IMR-90 (cell line): ENCODE results near the gene EVX1. TPM values are rescaled to one million over a fixed set of nuclear protein-coding genes. Genes with fewer than 3 reads are reported as not detected.

ENCODE experiments used
- ATAC-seq: fragments of 200-7000 bp; cut with Tn5 transposase; 2 replicates; pipeline ENCODE4 v1.9.1; 2020; ENCODE audit warnings: low read depth, mild to moderate bottlenecking, moderate library complexity
- BruUV-seq: library from RNA; stranded (reverse); fragments of 400-500 nt; replicated peaks from 2 replicates; lab custom pipeline; 2021; lab: Mats Ljungman, UMichigan
- CTCF ChIA-PET: fragments of 300-600 bp; formaldehyde crosslinking; extraction: SDS; loops from one replicate; lab custom pipeline; 2021; ENCODE audit warnings: antibody characterized with exemption; lab: Yijun Ruan, JAX
- POLR2A ChIA-PET: fragments of 300-600 bp; sonication (Branson Sonifier 250); formaldehyde crosslinking; loops from one replicate; lab custom pipeline; 2022; ENCODE audit warnings: antibody characterized with exemption; ENCODE audit not compliant: unreplicated experiment; lab: Charles Lee
- DNase-seq: peaks from one replicate; pipeline ENCODE4 v3.0.0; 2013
- H2AFZ ChIP-seq: replicated peaks from 2 replicates; pipeline ENCODE3; 2013; ENCODE audit warnings: low read length, mild to moderate bottlenecking; ENCODE audit not compliant: poor library complexity
- H2AK5ac ChIP-seq: 2 replicates; pipeline ENCODE4 v1.6.1; 2013; ENCODE audit warnings: low read depth, low read length, inconsistent platforms
- H2AK9ac ChIP-seq: replicated peaks from 2 replicates; pipeline ENCODE3; 2013; ENCODE audit warnings: mild to moderate bottlenecking, low read depth, low read length, moderate library complexity; ENCODE audit not compliant: poor library complexity
- H2BK120ac ChIP-seq: 2 replicates; pipeline ENCODE4 v1.6.1; 2013; ENCODE audit warnings: low read depth, low read length, inconsistent platforms
- H2BK15ac ChIP-seq: 3 replicates; pipeline ENCODE4 v1.6.1; 2013; ENCODE audit warnings: low read depth, low read length, inconsistent platforms
- H2BK20ac ChIP-seq: 2 replicates; pipeline ENCODE4 v1.6.1; 2013; ENCODE audit warnings: low read depth, mild to moderate bottlenecking, inconsistent platforms, low read length, moderate library complexity
- H2BK5ac ChIP-seq: 2 replicates; pipeline ENCODE4 v1.6.1; 2013; ENCODE audit warnings: mild to moderate bottlenecking, low read depth, low read length, inconsistent platforms; ENCODE audit not compliant: poor library complexity, severe bottlenecking
- H3K14ac ChIP-seq: replicated peaks from 2 replicates; pipeline ENCODE4 v1.6.1; 2013; ENCODE audit warnings: low read depth, low read length, inconsistent platforms
- H3K18ac ChIP-seq: 2 replicates; pipeline ENCODE4 v1.6.1; 2013; ENCODE audit warnings: low read depth, low read length, control low read depth
- H3K23ac ChIP-seq: 2 replicates; pipeline ENCODE4 v1.6.1; 2013; ENCODE audit warnings: low read depth, low read length, inconsistent platforms
- H3K27ac ChIP-seq: 2 replicates; pipeline ENCODE4 v1.5.1; 2013; ENCODE audit warnings: mild to moderate bottlenecking, control low read depth, low read length; ENCODE audit not compliant: insufficient read depth
- H3K27me3 ChIP-seq: 2 replicates; pipeline ENCODE4 v1.6.1; 2013; ENCODE audit warnings: low read length; ENCODE audit not compliant: control insufficient read depth, insufficient read depth
- H3K36me3 ChIP-seq: 2 replicates; pipeline ENCODE4 v1.6.1; 2013; ENCODE audit warnings: low read length, mixed read lengths; ENCODE audit not compliant: control insufficient read depth, insufficient read depth
- H3K4ac ChIP-seq: 2 replicates; pipeline ENCODE4 v1.6.1; 2013; ENCODE audit warnings: low read depth, low read length, inconsistent platforms
- H3K4me1 ChIP-seq: 2 replicates; pipeline ENCODE4 v1.6.1; 2013; ENCODE audit warnings: low read length, mixed read lengths; ENCODE audit not compliant: control insufficient read depth, insufficient read depth
- H3K4me2 ChIP-seq: 2 replicates; pipeline ENCODE4 v1.6.1; 2013; ENCODE audit warnings: low read depth, mild to moderate bottlenecking, control low read depth, low read length, moderate library complexity
- H3K4me3 ChIP-seq: 2 replicates; pipeline ENCODE4 v1.5.1; 2013; ENCODE audit warnings: low read depth, mild to moderate bottlenecking, control low read depth, low read length, moderate library complexity; ENCODE audit not compliant: insufficient read depth
- H3K56ac ChIP-seq: 2 replicates; pipeline ENCODE4 v1.6.1; 2013; ENCODE audit warnings: low read length, inconsistent platforms; ENCODE audit not compliant: insufficient read depth; ENCODE audit errors: extremely low read depth
- H3K79me1 ChIP-seq, 2 experiments: 2 replicates each; pipeline ENCODE4 v1.6.1; 2013; ENCODE audit warnings: low read length in 2 of 2, inconsistent platforms in 1 of 2, low read depth in 1 of 2
- H3K9ac ChIP-seq: 2 replicates; pipeline ENCODE4 v1.6.1; 2013; ENCODE audit warnings: low read depth, low read length, control low read depth
- H3K9me1 ChIP-seq: 2 replicates; pipeline ENCODE4 v1.6.1; 2013; ENCODE audit warnings: low read length, inconsistent platforms; ENCODE audit not compliant: insufficient read depth
- H3K9me3 ChIP-seq: 2 replicates; pipeline ENCODE4 v1.6.1; 2013; ENCODE audit warnings: low read length; ENCODE audit not compliant: control insufficient read depth, insufficient read depth
- H4K20me1 ChIP-seq: 2 replicates; pipeline ENCODE4 v1.6.1; 2013; ENCODE audit warnings: low read length, inconsistent platforms; ENCODE audit not compliant: insufficient read depth
- H4K5ac ChIP-seq: 2 replicates; pipeline ENCODE4 v1.6.1; 2013; ENCODE audit warnings: mild to moderate bottlenecking, low read depth, low read length, control low read depth
- H4K8ac ChIP-seq, 2 experiments: 2 replicates each; pipeline ENCODE4 v1.6.1; 2013; ENCODE audit warnings: low read depth in 2 of 2, low read length in 2 of 2, control low read depth in 1 of 2, inconsistent platforms in 1 of 2
- H4K91ac ChIP-seq: 2 replicates; pipeline ENCODE4 v1.6.1; 2013; ENCODE audit warnings: low read depth, low read length, inconsistent platforms; ENCODE audit not compliant: insufficient read depth
- CHD1 ChIP-seq: IDR thresholded peaks from 2 replicates; pipeline ENCODE4 v1.6.1; 2012; ENCODE audit warnings: low read depth, low read length, improper control_type of control experiment
- FOS ChIP-seq: fragments of 150-350 bp; IDR thresholded peaks from 2 replicates; pipeline ENCODE4 v1.6.1; 2016; ENCODE audit warnings: low read depth, low read length
- MAFK ChIP-seq: IDR thresholded peaks from 2 replicates; pipeline ENCODE4 v1.6.1; 2012; ENCODE audit warnings: low read depth, low read length, improper control_type of control experiment
- MAZ ChIP-seq: IDR thresholded peaks from 2 replicates; pipeline ENCODE4 v1.6.1; 2012; ENCODE audit warnings: low read depth, mild to moderate bottlenecking, low read length, improper control_type of control experiment, moderate library complexity, borderline replicate concordance
- MXI1 ChIP-seq: IDR thresholded peaks from 2 replicates; pipeline ENCODE4 v1.6.1; 2012; ENCODE audit warnings: low read depth, mild to moderate bottlenecking, low read length, moderate library complexity, borderline replicate concordance
- NFE2L2 ChIP-seq: fragments of 150-350 bp; IDR thresholded peaks from 2 replicates; pipeline ENCODE4 v1.6.1; 2016; ENCODE audit warnings: low read depth, mild to moderate bottlenecking, low read length
- RCOR1 ChIP-seq: IDR thresholded peaks from 2 replicates; pipeline ENCODE4 v1.6.1; 2012; ENCODE audit warnings: mild to moderate bottlenecking, low read length, improper control_type of control experiment; ENCODE audit not compliant: insufficient replicate concordance
- RFX5 ChIP-seq: IDR thresholded peaks from 2 replicates; pipeline ENCODE4 v1.8.0; 2012; ENCODE audit warnings: low read depth, mild to moderate bottlenecking, low read length, moderate library complexity
- WGBS, 2 experiments: methylation state at CpG; one replicate each; pipeline versions ENCODE4 v1.1.5 to v1.1.7; 2013; ENCODE audit warnings: missing lambda C conversion rate in 2 of 2; ENCODE audit not compliant: insufficient read length in 1 of 2; ENCODE audit errors: extremely low coverage in 2 of 2; 5-methylcytosine and 5-hydroxymethylcytosine counted together
- dilution Hi-C: fragments of 300-500 bp; cut with HindIII; formaldehyde crosslinking; loops from one replicate; pipeline ENCODE4 v1.14.3; 2018; ENCODE audit warnings: low sequenced_read_pairs; ENCODE audit not compliant: unreplicated experiment
- in situ Hi-C: fragments of 300-500 bp; cut with MboI; formaldehyde crosslinking; loops from 3 replicates; pipeline ENCODE4 v1.14.3; 2019; ENCODE audit warnings: low sequenced_read_pairs, inconsistent platforms, mixed read lengths
- intact Hi-C: fragments of 100-400 bp; cut with micrococcal nuclease; formaldehyde crosslinking; loops from 2 replicates; pipeline ENCODE4 v1.10.0; 2022
- polyA plus RNA-seq, 3 experiments: library from polyadenylated mRNA; depleted of rRNA; stranded (reverse); fragments of >200 nt; gene quantifications; 2 replicates each; pipeline ENCODE4 v1.2.3, GENCODE V29; 2012; ENCODE audit warnings: low replicate concordance in 1 of 3
- total RNA-seq: library from RNA; depleted of rRNA; stranded (reverse); fragments of >200 nt; gene quantifications from 2 replicates; pipeline ENCODE4 v1.2.3, GENCODE V29; 2012
- TF ChIP-seq, protein P1 (sequence below): fragments of 150-350 bp; IDR thresholded peaks from 2 replicates; pipeline ENCODE4 v1.6.1; 2017; ENCODE audit warnings: mild to moderate bottlenecking, antibody characterized with exemption, low read length, low read depth
- TF ChIP-seq, protein P2 (sequence below): conservative IDR thresholded peaks from 2 replicates; pipeline ENCODE4 v1.5.1; 2012; ENCODE audit warnings: mild to moderate bottlenecking, low read depth, low read length, improper control_type of control experiment

Gene EVX1
- total and polyA plus RNA-seq, 2 of the 4 experiments (the other 2 are of a cell fraction) = not detected

GRCh38 chr7:27193335-27194001 is 49.1 kb upstream of the EVX1 start:
- H3K9ac ChIP-seq = no peak overlapping the region
- no peak overlapping the region for H3K27ac ChIP-seq
- dilution Hi-C loops (no loop called here), intact Hi-C loops (loop anchor here (10.0 kb wide), 4 partner anchors 551 to 1911 kb away; partner anchors contain the start of gene TAX1BP1), in situ Hi-C loops (loop anchor here (10.0 kb wide), 1 partner anchor 881 kb away; no protein-coding TSS in a partner anchor)
- no peaks in the 10 kb centered on the region for H3K79me1 ChIP-seq
- DNase-seq = no peak
- peaks cover 4% of the 10 kb centered on the region; the same call in 1 of the 2 replicates for H4K20me1 ChIP-seq
- 22% methylated on average over 15 of the region's 29 CpGs; no CpG with 5 or more reads in 1 of the 2 experiments for WGBS, 2 experiments
- H3K9me1 ChIP-seq = no peaks in the 10 kb centered on the region
- no peak overlapping the region for H4K5ac ChIP-seq
- H3K23ac ChIP-seq = 0 out of 2 replicates have a peak overlapping the region, but pooled peaks have one; percentile 3
- ChIA-PET POLR2A (no interaction called here), CTCF (interaction anchor here (1.3 kb wide), 1 partner anchor 581 kb away, joined by 3 read pairs; no protein-coding TSS in a partner anchor)
- BruUV-seq = no TSS peak
- no peak overlapping the region for H2BK15ac ChIP-seq
- no peak overlapping the region for H2BK5ac ChIP-seq
- no peak overlapping the region for H4K8ac ChIP-seq
- no peak overlapping the region for H3K4ac ChIP-seq
- TF ChIP-seq MAFK (no peak), MAZ (no peak), CHD1 (no peak), FOS (no peak), NFE2L2 (no peak), MXI1 (no peak), RCOR1 (no peak), RFX5 (no peak)
- TF ChIP-seq, protein P1, sequence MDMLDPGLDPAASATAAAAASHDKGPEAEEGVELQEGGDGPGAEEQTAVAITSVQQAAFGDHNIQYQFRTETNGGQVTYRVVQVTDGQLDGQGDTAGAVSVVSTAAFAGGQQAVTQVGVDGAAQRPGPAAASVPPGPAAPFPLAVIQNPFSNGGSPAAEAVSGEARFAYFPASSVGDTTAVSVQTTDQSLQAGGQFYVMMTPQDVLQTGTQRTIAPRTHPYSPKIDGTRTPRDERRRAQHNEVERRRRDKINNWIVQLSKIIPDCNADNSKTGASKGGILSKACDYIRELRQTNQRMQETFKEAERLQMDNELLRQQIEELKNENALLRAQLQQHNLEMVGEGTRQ = no peak
- TF ChIP-seq, protein P2, sequence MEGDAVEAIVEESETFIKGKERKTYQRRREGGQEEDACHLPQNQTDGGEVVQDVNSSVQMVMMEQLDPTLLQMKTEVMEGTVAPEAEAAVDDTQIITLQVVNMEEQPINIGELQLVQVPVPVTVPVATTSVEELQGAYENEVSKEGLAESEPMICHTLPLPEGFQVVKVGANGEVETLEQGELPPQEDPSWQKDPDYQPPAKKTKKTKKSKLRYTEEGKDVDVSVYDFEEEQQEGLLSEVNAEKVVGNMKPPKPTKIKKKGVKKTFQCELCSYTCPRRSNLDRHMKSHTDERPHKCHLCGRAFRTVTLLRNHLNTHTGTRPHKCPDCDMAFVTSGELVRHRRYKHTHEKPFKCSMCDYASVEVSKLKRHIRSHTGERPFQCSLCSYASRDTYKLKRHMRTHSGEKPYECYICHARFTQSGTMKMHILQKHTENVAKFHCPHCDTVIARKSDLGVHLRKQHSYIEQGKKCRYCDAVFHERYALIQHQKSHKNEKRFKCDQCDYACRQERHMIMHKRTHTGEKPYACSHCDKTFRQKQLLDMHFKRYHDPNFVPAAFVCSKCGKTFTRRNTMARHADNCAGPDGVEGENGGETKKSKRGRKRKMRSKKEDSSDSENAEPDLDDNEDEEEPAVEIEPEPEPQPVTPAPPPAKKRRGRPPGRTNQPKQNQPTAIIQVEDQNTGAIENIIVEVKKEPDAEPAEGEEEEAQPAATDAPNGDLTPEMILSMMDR = no peak
- no peak overlapping the region for H3K18ac ChIP-seq
- H2AK5ac ChIP-seq = no peak overlapping the region
- no peak for ATAC-seq
- H2AK9ac ChIP-seq = no peak overlapping the region
- H2BK20ac ChIP-seq = no peak overlapping the region
- peak overlapping the region; percentile 36 for H2AFZ ChIP-seq
- H3K4me1 ChIP-seq = no peaks in the 10 kb centered on the region; the same call in 1 of the 2 replicates
- peaks cover 12% of the 10 kb centered on the region; the same call in 1 of the 2 replicates for H3K9me3 ChIP-seq
- no peak overlapping the region for H3K4me3 ChIP-seq
- no peak overlapping the region for H3K14ac ChIP-seq
- no peak overlapping the region for H3K56ac ChIP-seq
- no peak overlapping the region for H3K4me2 ChIP-seq
- H2BK120ac ChIP-seq = no peak overlapping the region
- H4K91ac ChIP-seq = no peak overlapping the region
- peaks cover 88% of the 10 kb centered on the region for H3K27me3 ChIP-seq
- no peaks in the 10 kb centered on the region for H3K36me3 ChIP-seq
